Epidermal melanocyte (primary cell): ENCODE data around the gene BTG2.

Source experiments
- DNase-seq: peaks from one replicate; pipeline ENCODE4 v3.0.0; 2011; ENCODE audit warnings: low spot score; ENCODE audit not compliant: insufficient read length

The BTG2 gene

DNA sequence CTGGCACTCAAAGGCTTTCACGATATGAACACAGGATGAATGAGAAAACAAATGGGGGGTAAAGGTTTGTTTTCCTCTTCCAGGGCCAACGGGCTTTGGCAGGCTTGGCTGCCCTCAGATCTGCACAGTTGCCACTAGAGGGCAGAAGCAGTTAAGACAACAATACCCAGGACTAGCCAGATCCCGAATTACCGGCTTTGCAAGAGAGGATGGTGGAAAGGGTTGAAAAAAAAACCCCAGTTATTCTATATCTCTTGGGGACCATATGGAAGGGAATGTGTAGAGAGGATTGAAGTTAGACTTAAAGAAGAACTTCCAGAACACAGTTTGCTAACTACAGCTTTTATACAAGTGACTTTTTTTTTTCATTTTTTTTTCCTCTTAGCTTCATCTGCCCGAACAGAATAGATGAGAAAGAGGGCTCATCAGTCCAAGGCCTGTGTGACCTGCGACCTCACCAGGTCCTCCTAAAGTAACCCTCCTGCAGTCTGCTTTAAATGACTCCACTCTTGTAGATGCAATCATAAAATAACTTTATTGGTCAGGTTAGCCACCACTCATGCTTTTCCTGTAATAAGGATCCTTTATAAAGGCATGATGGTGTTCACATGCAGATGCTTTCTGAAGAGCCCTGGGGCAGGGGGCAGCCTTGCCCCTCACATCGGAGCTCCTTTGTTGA is 34.9 kb downstream of the BTG2 start:
- peak; percentile 97 for DNase-seq

DNA sequence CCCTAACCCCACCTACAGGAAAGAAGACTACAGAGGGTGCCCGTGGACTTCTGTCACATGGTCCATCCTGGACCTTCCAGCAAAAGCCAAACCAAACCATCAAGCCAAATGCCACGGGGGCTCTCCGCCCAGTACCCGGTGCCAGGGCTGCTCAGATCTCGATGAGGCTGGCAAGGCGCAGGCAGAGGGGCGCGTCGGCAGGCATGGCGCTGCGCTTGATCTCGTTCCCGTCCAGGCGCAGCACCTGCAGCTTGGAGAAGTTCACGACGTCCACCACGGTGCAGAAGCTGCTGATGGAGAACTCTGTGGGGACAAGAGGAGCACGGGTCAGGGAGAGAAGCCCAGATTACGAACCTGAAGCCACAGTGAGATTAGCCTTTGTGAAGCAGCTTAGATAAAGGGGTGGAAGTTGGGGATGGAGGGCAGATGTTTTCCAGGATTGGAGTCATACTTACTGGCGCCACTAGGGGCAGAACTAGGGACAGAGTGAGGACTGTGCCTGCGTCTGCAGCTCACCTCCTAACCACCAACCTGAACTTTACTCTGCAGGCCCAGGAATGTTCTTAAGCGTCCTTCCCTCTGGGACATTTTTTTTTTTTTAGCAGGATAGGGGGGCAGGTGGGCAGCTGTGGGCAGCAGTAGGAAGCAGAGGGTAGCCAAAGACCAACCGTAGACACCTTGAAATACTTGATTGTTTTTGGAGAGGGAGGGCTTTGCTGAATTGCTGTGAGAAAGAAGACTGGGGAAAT is 37.0 kb downstream of the BTG2 start:
- DNase-seq = peak; percentile 54

DNA sequence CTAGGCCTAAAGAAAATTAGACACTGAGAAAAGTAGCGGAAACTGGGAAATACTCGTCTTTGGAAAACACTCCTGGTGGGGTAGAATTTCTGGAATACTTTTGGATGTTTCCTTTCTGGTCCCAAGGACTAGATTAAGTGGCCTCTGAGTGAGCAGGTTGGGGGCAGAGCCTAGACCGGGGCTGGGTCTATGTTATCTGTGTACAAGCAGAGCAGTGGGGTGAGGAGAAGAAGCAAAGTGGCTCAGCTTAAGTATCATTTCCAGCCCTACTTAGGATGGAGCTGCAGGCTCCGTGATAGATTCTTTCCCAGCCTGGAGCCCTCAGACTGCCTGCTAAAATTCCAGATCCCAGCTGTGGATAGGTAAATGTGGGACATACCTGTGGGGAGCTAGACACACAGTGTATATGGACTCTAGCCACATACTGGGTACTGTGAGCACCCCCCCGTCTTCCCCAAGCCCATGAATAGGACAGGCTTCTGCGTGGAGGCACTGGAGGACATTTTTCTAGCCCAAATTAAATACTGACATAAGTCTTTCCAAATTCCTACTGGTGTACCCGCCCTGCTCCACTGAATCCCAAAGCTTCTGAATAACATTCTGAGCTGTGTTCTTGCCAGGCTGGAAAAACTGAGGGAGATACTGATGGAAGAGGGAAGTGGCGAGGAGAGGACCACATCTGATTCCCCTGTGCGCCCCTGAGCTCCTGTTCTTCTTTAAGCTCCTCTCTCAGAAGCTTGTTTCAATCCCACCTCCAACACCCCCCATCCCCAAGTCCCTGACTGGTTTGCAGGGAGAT is 38.8 kb downstream of the BTG2 start:
- no peak for DNase-seq

DNA sequence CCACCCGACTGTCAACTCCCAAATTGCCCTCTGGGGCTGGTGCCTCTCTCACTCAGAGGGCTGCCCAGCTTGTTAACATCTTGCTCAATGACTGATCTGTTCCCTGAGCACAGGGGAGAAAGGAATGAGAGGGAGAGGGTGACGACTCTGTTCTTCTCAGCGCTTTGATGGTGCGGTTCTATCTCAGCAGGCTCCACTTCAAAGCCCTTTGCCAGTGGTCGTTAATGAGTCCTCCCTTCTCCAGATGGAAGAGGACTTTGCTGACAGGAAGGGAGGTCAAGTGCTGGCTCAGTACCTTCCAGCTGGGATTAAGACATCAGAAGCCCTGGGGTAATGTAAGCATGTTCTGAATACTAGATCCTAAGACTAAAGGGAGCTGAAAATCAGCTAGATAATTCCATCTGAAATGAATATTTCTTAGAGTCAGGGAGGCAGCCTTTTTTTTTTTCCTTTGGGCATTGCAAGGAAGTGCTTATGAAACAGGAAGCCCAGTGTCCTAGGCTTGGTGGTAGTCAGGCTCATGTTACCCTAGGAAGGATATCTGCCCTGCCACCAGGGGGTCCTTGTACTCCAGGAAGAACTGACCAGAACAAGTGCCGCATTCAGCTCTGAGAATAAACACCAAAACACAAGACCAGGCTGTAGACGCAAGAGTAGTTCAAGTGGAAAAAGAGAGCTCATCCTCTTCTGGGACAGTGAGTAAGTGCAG is 40.9 kb downstream of the BTG2 start:
- peak; percentile 36 for DNase-seq

DNA sequence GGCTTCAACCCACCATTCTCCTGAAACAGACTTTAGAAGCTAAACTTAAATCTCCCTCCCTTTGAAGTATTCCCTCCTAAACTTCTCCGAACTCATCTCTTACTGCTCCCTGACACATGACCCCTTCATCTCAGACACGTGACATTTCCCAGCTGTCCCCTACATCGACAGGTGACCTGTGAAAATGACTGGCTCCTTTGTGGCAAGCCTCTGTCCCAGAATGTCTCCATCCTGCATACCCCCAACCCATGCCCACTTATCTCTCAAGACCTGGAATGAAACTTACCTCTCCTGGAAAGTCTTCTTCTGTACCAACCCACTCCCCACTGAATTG is 41.4 kb downstream of the BTG2 start:
- no peak for DNase-seq

DNA sequence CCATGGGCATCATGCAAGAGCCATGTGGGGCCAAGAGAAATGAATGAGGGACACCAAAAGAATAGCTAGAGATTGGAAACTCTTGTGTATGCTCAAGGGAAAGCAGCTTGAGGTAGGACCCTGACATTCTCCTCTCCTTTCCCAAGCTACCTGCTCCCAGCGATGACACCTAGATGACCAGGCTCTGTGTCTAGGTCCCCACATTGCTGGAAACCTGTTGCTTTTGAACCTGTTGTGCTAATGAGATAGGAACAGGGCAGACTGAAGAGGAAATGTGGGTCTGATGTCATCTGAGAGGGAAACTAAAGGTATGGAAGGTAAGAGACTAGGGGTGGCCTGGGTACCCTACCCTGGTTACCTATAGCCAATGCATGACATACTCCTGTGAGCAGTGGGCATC is 43.8 kb downstream of the BTG2 start:
- no peak for DNase-seq

DNA sequence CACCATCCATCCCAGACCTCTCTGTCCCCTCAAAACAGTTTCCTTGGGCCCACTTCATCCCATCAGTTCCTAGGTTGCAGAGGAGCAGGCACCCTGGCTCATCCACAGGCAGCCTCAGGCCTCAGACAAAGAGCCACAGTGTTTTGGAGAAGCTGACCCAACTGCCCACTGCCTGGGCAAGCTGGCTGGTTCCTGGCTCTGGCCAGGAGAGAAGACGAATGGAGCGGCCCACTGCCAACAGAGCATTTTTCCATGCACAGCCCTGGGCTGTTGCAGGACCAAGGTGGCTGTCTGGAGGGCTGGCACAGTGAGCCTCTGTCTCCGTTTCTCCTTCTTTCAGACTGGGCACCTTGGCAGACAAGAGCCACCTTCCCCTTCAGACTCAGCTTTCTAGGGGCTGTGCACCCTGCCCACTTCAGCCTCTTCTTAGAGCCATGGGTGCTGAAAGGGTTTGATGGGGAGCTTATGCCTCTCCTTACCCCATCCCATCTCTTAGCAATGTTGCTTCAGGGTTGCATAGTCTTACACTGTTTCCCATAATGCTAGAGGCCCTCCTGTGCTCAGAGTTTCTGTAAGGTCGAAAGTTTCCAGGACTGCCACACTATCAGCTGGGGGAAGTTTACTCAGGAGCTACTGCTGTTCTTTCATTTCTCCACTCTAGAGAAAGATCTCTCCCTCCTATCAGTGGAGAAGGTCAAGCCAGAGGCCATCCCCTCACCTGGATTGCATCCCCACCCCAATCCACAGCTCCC is 44.6 kb downstream of the BTG2 start:
- DNase-seq = no peak

DNA sequence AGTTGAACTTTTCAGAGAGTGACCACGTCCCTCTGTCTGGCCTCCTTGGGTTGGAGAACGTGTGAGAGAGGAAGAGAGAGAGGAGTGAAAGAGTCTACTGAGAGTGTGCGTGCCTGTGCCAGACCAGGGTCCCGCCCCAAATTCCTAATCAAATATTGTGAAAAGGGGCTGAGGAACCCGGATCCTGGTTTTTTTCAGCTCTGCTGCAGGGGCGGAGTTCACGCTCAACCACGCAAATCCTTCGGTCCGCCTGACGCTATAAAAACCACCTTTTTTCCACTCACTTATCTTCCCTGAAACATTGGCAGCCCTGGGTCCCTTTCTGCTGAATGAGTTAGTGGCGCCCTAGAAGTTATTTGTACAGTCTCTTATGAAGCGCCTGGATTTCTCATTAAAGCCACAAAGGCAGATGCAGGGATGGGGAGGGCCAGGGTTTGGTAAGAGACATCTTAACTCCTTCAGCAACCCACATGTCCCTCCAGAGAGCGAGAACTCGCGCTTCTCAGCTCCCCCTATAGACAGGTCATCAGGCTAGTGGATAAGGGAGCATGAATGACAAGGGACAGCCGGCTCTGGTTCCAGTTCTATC is 45.8 kb downstream of the BTG2 start, which contains the start of gene FMOD:
Gene FMOD, minus strand, starts transcription at position 86 of the 589 bp plus-strand sequence. CDS start 2,852 bp downstream, outside the sequence.
- DNase-seq = no peak

DNA sequence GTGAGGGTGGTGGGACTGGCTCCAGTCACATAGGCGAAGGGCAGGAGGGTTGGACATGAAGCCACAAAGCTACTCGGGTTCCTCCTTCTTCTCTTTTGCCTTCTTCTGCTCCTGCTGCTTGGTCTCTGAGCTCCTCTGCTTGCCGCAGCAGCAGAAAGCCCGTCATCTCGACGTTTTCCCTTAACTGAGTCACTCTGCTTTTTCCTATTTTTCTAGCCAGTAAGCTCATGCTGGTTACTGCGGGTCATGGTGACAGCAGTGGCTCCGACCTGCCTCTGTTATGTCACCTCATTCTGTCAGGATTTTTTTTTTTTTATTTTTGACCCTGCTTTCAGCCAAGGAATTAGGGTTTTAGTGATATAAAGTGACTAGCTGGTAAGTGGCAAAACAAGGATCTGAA is 48.2 kb downstream of the BTG2 start:
- no peak for DNase-seq

DNA sequence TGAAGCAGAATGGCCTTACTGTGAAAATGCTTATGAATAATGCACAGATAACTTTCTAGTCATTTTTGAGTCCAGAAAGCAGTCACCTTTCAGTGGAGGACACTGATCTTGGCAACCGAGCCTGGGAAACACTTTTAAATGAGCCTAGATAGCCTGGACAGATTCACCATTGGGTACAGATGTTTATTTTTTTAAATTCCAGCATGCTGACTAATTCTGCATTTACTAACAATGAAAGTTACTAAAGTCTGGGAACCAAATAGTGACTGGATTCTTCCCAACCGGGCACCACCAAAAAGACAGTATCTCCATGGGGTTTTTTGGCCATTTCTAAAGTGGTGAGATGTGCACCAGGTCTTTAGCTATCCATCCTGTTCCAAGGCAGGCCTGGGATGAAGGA is 48.9 kb downstream of the BTG2 start:
- DNase-seq = peak; percentile 36

DNA sequence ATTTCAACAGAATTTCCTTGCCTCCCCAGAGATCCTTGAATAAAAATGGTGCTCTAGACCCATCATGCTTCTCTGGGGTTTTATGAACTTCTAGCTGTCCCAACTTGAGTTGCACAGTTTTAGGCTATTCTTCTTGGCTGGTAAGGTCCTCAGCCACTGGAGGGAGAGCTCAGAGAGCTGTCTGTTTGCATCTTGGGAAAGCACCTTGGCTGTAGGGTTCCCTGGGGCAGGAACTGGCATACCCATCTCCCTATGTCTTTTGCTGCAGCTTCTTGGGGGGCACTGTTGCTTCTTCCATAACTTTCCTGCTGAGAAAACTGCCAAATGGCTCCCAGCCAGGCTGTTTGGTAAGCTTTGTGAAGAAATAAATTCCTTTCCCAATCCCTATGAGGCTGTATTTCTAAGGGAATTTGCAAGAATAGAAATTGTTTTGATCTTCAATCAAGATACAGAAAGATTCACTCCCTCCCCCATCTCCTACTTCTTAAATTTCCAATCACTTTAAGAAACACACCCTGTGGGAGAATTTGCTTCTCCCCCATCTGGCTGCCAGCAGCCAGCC is 53.8 kb downstream of the BTG2 start:
- DNase-seq = no peak
